K562 treated with DMSO at 1 percent for 24 hours (cell line): Measurements from ENCODE around the gene TAPBP. TPM values are rescaled to one million over a fixed set of nuclear protein-coding genes. Genes with fewer than 3 reads are reported as not detected.

Source experiments
- total RNA-seq: library from RNA; unstranded; fragments of 300-600 nt; gene quantifications from 2 replicates; pipeline ENCODE4 v1.2.3, GENCODE V29; 2022; ENCODE audit warnings: low read depth; ENCODE audit not compliant: insufficient read depth

Gene TAPBP
- total RNA-seq, result 206 and 216 TPM in 2 replicates

GRCh38 chr6:33313709-33314514, at the start of gene TAPBP:
Gene TAPBP (minus strand): TSS chr6:33314078. CDS start chr6:33314041, 37 bp downstream.

GRCh38 chr6:33317669-33318425, 4.0 kb upstream of the TAPBP start, which contains the start of gene ZBTB22:
Gene ZBTB22 (minus strand): TSS chr6:33317744. CDS start chr6:33316916, 828 bp downstream.

GRCh38 chr6:33298773-33299236, 15.1 kb downstream of the TAPBP start, which contains the start of gene RGL2:
Gene RGL2 (minus strand): TSS chr6:33298942. CDS start chr6:33298610, 332 bp downstream.

GRCh38 chr6:33288921-33289783, 24.7 kb downstream of the TAPBP start, which contains the start of the genes PFDN6 and WDR46:
Gene PFDN6 (plus strand): TSS chr6:33289601. CDS start chr6:33289857, 256 bp downstream.
Gene WDR46 (minus strand): TSS chr6:33289239. CDS start chr6:33289170, 69 bp downstream.

GRCh38 chr6:33276864-33277662, 36.8 kb downstream of the TAPBP start, which contains the start of gene B3GALT4:
Gene B3GALT4 (plus strand): TSS chr6:33277123. CDS start chr6:33277420, 297 bp downstream.

GRCh38 chr6:33271468-33272274, 42.2 kb downstream of the TAPBP start, which contains the start of the genes RPS18 and VPS52:
Gene RPS18 (plus strand): TSS chr6:33272075. CDS start chr6:33272120, 45 bp downstream.
Gene VPS52 (minus strand): TSS chr6:33271876. CDS start chr6:33271675, 201 bp downstream.

Other genes starting within 250 kb of the TAPBP start
- 0.86 TPM in 1 of 2 replicates, not detected in the other for gene HLA-DPA1, start 240.4 kb downstream of the TAPBP start, total RNA-seq
- gene HLA-DPB1, start 238.1 kb downstream of the TAPBP start, total RNA-seq, result 1.3 and 1.9 TPM in 2 replicates
- gene COL11A2, start 121.6 kb downstream of the TAPBP start, total RNA-seq, result 0.25 TPM in 2 replicates
- 42.1 and 43.1 TPM in 2 replicates for gene RXRB, start 113.4 kb downstream of the TAPBP start, total RNA-seq
- gene SLC39A7, start 113.2 kb downstream of the TAPBP start, total RNA-seq, result 159 and 162 TPM in 2 replicates
- gene HSD17B8, start 109.4 kb downstream of the TAPBP start, total RNA-seq, result 20.2 and 25.9 TPM in 2 replicates
- gene RING1, start 105.6 kb downstream of the TAPBP start, total RNA-seq, result 82.7 and 82.9 TPM in 2 replicates
- 42.4 and 43.5 TPM in 2 replicates for gene VPS52, start 42.2 kb downstream of the TAPBP start, total RNA-seq
- 11,722 and 11,744 TPM in 2 replicates for gene RPS18, start 42.0 kb downstream of the TAPBP start, total RNA-seq
- 5.7 and 6.9 TPM in 2 replicates for gene B3GALT4, start 37.0 kb downstream of the TAPBP start, total RNA-seq
- 51.7 and 61.6 TPM in 2 replicates for gene WDR46, start 24.8 kb downstream of the TAPBP start, total RNA-seq
- 148 and 157 TPM in 2 replicates for gene PFDN6, start 24.5 kb downstream of the TAPBP start, total RNA-seq
- gene RGL2, start 15.1 kb downstream of the TAPBP start, total RNA-seq, result 29.8 and 32.5 TPM in 2 replicates
- gene ZBTB22, start 3.7 kb upstream of the TAPBP start, total RNA-seq, result 16.2 and 18.1 TPM in 2 replicates
- 64.0 and 65.4 TPM in 2 replicates for gene DAXX, start 8.9 kb upstream of the TAPBP start, total RNA-seq
- gene KIFC1, start 77.7 kb upstream of the TAPBP start, total RNA-seq, result 124 and 134 TPM in 2 replicates
- gene PHF1, start 96.9 kb upstream of the TAPBP start, total RNA-seq, result 78.1 and 78.5 TPM in 2 replicates
- gene CUTA, start 104.0 kb upstream of the TAPBP start, total RNA-seq, result 408 and 423 TPM in 2 replicates
- 8.1 and 8.4 TPM in 2 replicates for gene SYNGAP1, start 106.0 kb upstream of the TAPBP start, total RNA-seq
- 11.0 and 13.7 TPM in 2 replicates for gene ZBTB9, start 140.5 kb upstream of the TAPBP start, total RNA-seq